Measurements from ENCODE around the gene UGT1A10.

The UGT1A10 gene

DNA sequence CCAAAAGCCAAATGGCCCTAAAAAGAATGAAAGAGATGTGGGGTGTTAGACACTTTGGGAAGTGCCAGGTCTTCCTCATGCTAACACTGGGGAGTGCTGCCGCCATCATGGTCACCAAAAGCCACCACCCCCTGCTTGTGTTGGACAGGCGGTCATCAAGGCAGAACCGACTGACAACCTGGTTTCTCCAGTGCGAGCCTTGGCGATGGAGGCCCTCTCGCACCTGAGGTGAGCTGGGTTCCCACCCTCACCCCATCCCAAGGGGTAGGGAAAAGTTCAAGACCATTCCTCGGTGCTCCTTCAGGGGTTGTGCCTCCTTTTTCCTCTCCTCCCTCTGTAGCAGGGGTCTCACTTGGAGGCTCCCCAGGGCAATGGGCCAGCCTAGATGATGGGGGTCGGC is 175.5 kb downstream of the UGT1A10 start:
- H3K36me3 ChIP-seq (ENCODE audit: control insufficient read depth, insufficient read depth, low read length) = no peaks in the 10 kb centered on the region

DNA sequence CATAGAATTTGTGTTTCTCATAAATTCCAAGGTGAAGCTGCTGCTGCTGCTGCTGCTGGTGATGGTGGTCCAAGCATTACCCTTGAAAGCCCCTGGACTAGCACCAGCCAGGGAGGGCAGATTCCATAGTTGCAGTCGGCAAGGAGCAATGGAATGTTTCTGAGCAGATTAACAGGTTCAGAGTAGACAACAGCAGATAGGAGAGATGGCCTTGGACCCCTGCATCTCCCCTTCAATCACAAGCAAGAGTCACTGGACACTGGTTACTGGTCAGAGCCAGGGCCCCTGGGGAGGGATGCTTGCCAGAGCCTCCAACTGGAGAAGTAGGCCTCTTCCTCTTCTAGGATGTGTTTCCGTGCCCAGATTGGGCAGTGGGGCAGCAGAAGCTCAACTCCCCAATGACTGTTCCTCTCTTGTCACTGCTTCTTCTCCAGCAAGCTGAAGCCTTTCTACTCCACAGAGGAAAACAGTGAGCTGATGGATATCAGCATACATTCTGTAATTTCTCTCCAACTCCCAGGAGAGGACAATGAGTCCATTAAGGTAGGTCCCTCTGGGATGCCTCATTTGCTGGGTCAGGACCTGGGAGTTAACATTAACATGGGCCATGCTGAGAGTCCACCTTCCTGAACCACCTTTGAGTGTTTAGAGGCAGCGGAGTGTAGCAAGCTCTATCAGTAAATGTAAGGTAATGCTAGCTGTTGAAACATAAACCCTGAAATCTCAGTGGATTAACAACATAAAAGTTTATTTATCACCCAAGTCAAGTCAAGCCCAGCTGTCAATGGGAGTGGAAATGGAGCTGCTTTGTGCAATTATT is 177.2 kb downstream of the UGT1A10 start:
- Histone ChIP-seq H3K27ac (ENCODE audit: low read depth, low read length) (no peak overlapping the region), H3K36me3 (ENCODE audit: control insufficient read depth, insufficient read depth, low read length) (no peaks in the 10 kb centered on the region), H3K27me3 (ENCODE audit: control insufficient read depth, insufficient read depth, low read length) (no peaks in the 10 kb centered on the region), H3K9ac (ENCODE audit: low read length) (no peak overlapping the region), H3K4me1 (ENCODE audit: control insufficient read depth, insufficient read depth, low read length) (no peaks in the 10 kb centered on the region), H3K4me3 (ENCODE audit: low read length) (no peak overlapping the region)

More for the DNA sequence above, 175.5 kb downstream of the UGT1A10 start:
- H3K4me3 ChIP-seq (ENCODE audit: low read length) = no peak overlapping the region
- H3K27me3 ChIP-seq (ENCODE audit: control insufficient read depth, insufficient read depth, low read length) = no peaks in the 10 kb centered on the region
- H3K9ac ChIP-seq (ENCODE audit: low read length) = no peak overlapping the region
- no peak overlapping the region for H3K27ac ChIP-seq (ENCODE audit: low read depth, low read length)
- H3K4me1 ChIP-seq (ENCODE audit: control insufficient read depth, insufficient read depth, low read length) = no peaks in the 10 kb centered on the region

DNA sequence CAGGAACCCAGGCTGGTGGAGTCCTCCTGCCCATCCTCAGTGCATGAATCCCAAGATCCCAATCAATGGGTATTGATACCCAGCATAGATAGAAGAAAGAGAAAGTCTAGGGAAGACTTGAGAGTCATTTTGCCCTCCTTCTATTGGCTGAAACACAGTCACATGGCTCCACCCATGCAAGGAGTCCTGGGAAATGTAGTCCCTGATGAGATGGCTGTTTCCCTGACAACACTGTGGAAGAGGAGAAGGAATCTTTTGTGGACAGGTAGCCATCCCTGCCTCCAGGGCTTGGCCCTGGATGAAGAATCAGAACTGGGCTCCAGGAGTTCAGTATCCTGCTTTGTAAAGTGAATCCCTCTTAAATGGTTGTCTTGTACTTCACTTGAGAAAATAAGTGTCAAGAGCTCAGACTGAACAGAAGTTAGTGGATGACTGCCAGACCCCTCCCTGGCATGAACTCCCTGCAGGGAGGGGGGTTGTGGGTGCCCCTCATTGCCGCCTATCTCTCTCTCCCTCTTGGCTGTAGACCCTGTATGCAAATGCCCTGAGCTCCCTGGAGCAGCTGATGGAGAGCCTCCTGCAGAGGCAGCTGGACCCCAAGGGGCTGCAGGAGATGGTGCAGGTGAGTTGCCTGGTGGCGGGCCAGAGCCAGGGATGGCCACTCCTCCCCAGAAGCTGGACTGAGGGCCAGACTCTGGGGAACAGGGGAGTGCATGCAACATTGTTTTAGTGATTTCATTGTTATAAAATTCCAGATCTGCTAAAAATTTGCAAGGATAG is 178.0 kb downstream of the UGT1A10 start:
- no peaks in the 10 kb centered on the region for H3K4me1 ChIP-seq (ENCODE audit: control insufficient read depth, insufficient read depth, low read length)
- no peak overlapping the region for H3K9ac ChIP-seq (ENCODE audit: low read length)
- H3K4me3 ChIP-seq (ENCODE audit: low read length) = no peak overlapping the region
- no peaks in the 10 kb centered on the region for H3K27me3 ChIP-seq (ENCODE audit: control insufficient read depth, insufficient read depth, low read length)
- H3K27ac ChIP-seq (ENCODE audit: low read depth, low read length) = no peak overlapping the region
- H3K36me3 ChIP-seq (ENCODE audit: control insufficient read depth, insufficient read depth, low read length) = no peaks in the 10 kb centered on the region

DNA sequence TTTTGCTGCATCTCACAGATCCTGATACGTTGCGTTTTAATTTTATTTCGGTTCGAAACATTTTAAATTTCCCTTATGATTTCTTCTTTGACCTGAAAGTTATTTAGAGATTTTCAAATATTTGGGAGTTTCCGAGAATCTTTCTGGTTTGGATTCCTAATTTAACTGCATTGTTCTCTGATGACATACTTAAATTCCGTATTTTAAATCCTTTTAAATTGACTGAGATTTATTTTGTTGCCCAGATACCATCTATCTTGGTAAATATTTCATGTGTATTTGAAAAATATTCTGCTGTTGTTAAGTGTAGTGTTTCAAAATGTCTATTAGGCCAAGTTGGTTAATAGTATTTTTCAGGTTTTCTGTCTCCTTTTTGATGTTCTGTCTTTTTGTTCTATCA is 179.6 kb downstream of the UGT1A10 start:
- no peaks in the 10 kb centered on the region for H3K27me3 ChIP-seq (ENCODE audit: control insufficient read depth, insufficient read depth, low read length)
- H3K9ac ChIP-seq (ENCODE audit: low read length) = no peak overlapping the region
- no peak overlapping the region for H3K4me3 ChIP-seq (ENCODE audit: low read length)
- H3K4me1 ChIP-seq (ENCODE audit: control insufficient read depth, insufficient read depth, low read length) = no peaks in the 10 kb centered on the region
- no peak overlapping the region for H3K27ac ChIP-seq (ENCODE audit: low read depth, low read length)
- no peaks in the 10 kb centered on the region for H3K36me3 ChIP-seq (ENCODE audit: control insufficient read depth, insufficient read depth, low read length)

DNA sequence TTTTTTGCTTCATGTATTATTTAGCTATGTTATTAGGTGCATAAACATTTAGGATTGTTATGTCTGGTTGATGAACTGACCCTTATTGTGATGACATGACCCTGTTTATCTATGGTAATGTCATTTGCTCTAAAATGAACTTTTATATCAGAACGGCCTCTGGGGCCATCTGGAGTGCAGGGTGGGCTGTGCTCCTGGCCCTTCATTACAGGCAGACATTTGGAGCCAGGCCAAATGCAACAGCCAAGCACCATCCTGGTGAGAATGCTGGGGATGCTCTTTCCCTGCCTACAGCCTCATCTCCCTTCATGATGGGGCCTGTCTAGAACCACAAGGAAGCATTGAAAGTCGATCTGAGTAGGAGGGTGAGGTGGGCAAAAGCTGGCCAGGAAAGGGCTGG is 180.1 kb downstream of the UGT1A10 start:
- no peak overlapping the region for H3K27ac ChIP-seq (ENCODE audit: low read depth, low read length)
- H3K36me3 ChIP-seq (ENCODE audit: control insufficient read depth, insufficient read depth, low read length) = no peaks in the 10 kb centered on the region
- no peak overlapping the region for H3K9ac ChIP-seq (ENCODE audit: low read length)
- no peak overlapping the region for H3K4me3 ChIP-seq (ENCODE audit: low read length)
- H3K4me1 ChIP-seq (ENCODE audit: control insufficient read depth, insufficient read depth, low read length) = no peaks in the 10 kb centered on the region
- no peaks in the 10 kb centered on the region for H3K27me3 ChIP-seq (ENCODE audit: control insufficient read depth, insufficient read depth, low read length)

DNA sequence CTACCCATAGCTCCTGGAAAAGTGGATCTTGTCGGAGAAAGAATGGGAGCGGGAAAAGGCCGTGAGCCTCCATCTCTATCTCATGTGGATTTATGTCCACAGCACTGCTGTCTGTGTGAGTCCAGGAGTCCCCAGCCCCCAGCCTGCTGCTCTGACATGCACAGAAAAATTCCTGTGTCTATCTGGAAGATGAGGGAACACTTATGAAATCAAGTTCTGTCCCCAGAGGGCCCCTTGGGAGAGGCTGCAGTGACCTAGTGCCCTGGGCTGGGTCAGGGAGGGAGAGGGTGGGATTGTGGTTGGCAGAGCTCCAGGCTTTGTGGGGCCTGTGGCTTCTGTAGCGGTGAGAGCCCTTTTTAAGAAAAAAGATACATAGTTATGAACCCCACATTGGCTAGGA is 180.5 kb downstream of the UGT1A10 start:
- Histone ChIP-seq H3K36me3 (ENCODE audit: control insufficient read depth, insufficient read depth, low read length) (no peaks in the 10 kb centered on the region), H3K27ac (ENCODE audit: low read depth, low read length) (no peak overlapping the region), H3K9ac (ENCODE audit: low read length) (no peak overlapping the region), H3K4me1 (ENCODE audit: control insufficient read depth, insufficient read depth, low read length) (no peaks in the 10 kb centered on the region), H3K4me3 (ENCODE audit: low read length) (no peak overlapping the region), H3K27me3 (ENCODE audit: control insufficient read depth, insufficient read depth, low read length) (no peaks in the 10 kb centered on the region)

DNA sequence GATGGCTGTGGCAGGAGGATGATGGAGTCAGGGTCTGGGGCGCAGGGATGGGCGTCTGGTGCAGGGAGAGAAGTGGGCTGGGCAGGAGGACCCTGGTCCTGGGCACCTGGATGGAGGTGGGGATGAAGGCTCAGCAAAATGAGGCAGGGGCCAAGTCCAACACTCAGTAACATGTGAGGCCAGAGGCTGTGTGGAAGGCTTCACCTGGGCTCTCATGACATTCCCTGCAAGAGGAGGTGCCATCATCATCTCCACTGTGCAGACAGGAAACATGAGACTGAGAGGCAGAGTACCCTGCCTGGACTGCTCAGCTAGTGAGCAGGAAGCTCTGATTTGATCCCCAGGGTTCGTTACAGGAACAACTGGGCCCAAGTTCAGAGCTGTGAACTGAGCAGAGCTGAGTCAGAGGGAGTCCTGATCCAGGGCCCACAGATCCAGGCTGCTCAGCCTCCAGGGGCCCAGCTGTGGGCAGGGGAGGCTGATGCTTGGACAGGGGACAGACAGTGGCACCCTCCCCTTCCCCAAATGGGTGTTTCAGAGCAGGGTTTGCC is 181.2 kb downstream of the UGT1A10 start:
- Histone ChIP-seq H3K36me3 (ENCODE audit: control insufficient read depth, insufficient read depth, low read length) (no peaks in the 10 kb centered on the region), H3K4me3 (ENCODE audit: low read length) (no peak overlapping the region), H3K4me1 (ENCODE audit: control insufficient read depth, insufficient read depth, low read length) (no peaks in the 10 kb centered on the region), H3K27ac (ENCODE audit: low read depth, low read length) (no peak overlapping the region), H3K9ac (ENCODE audit: low read length) (no peak overlapping the region), H3K27me3 (ENCODE audit: control insufficient read depth, insufficient read depth, low read length) (no peaks in the 10 kb centered on the region)

DNA sequence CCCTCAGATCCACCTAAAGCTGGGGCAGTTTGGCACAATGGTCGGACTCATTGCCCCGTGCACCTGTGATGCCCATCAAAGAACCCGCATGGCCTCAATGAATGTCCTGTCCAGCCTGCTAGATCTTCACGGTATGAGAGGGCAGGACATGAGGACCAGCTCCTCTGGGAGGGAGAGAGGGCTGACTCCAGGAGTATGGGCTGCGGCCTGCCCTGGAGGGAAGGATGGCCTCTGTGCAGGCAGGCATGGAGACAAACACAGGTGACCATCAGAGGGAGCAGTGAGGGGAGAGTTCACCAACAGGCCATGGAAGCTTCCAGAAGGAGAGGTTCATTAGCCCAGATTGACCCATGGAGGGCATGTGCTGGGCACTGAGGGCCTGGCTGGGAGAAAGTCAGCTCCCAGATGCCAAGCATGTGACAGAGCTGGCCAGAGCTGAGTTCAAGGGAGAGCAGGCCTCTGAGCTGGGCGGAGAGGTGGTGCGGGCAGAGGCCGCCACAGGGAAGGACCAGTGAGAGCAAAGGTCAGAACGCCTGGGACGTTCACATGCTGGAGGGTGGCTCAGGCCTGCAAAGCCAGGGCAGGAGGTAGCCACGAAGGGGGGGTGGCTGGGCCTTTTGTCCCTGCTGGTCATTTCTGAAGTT is 181.9 kb downstream of the UGT1A10 start:
- H3K9ac ChIP-seq (ENCODE audit: low read length) = no peak overlapping the region
- no peaks in the 10 kb centered on the region for H3K36me3 ChIP-seq (ENCODE audit: control insufficient read depth, insufficient read depth, low read length)
- no peaks in the 10 kb centered on the region for H3K27me3 ChIP-seq (ENCODE audit: control insufficient read depth, insufficient read depth, low read length)
- H3K4me3 ChIP-seq (ENCODE audit: low read length) = no peak overlapping the region
- H3K4me1 ChIP-seq (ENCODE audit: control insufficient read depth, insufficient read depth, low read length) = no peaks in the 10 kb centered on the region
- no peak overlapping the region for H3K27ac ChIP-seq (ENCODE audit: low read depth, low read length)

DNA sequence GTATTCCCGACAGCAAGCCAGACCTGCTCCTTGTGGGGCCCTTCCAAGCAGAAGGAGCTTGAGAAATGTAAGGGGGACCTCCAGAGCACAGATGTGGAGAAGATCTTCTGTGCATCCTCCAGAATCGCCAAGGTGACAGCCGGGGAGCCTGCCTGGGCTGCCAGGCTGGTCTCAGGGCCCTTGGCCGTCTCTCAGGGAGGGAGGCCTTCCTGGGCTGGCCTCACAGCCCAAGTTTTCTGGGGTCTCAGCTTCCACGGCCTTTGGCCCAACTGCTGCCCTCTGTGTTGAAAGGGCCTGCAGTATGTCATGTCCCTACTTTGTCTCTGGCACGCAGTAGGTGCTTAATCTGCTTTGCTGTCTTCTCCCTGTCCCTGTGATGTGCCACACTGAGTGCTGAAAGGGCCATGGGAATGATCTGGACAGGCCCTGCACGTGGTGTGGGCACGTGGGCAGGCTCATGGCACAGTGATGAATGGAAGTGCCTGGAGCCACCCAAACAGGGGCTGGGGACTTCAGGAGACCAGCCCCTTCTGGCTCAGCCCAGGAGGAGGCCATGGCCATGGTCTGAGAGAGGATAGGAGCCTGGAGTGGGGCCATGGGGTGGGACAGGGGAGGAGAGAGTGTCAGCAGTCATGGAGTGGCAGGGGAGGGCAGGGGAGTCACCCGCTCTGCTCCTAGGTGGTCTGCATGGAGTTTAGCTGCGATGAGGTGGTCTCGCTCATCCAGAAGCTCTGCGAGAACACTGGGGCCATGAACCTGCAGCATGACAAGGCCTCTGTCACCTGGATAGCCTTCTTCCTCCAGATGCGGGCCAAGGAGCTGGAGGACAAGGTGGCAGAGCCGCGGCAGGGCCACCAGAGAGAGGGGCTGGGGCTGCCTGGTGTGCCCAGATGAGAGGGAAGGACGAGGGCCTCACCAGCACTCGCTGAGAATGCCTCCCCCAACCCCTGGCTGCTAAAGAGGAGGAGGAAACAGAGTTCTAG is 182.7 kb downstream of the UGT1A10 start:
- Histone ChIP-seq H3K27me3 (ENCODE audit: control insufficient read depth, insufficient read depth, low read length) (no peaks in the 10 kb centered on the region), H3K4me1 (ENCODE audit: control insufficient read depth, insufficient read depth, low read length) (no peaks in the 10 kb centered on the region), H3K36me3 (ENCODE audit: control insufficient read depth, insufficient read depth, low read length) (no peaks in the 10 kb centered on the region), H3K9ac (ENCODE audit: low read length) (no peak overlapping the region), H3K4me3 (ENCODE audit: low read length) (no peak overlapping the region), H3K27ac (ENCODE audit: low read depth, low read length) (no peak overlapping the region)

DNA sequence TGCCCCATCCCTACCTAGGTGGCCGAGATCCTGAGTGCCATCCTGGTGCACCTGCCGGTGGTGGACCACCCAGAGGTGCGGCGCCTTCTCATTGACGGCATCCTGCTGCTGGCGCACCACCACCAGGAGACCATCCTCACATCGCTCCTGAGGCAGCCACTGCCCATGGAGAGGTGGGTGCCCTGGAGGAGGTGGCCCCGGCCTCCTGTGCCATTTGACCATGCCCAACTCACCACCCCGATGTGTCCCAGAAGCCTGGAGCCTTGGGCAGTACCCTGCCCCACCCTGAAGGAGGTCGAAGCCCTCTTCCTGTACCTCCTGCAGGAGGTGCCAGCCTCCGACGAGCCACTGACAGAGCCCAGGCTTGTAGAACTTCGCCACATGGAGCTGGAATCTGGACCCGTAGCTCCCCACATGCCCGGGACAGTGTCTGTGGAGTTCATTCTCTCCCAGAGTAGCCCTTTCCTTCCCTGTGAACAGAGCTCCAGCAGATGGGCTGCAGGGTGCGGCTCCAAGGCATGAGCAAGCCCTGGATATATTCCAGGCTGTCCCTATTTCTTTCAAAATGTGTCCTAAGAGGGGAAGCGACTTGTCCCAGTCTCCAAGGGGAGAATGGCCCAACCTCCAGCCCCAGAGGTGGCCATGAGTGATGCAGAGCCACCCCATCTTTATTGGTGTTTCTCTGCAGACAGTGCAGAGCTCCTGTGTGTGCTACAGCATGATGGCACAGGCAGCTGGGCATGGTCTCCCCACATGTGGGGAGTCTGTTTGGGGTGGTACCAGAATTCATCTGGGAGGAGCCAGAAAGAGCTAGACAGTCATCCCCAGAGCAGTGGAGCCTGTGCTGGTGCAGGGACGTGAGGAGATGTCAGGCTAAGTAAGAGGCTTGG is 183.9 kb downstream of the UGT1A10 start:
- Histone ChIP-seq H3K27me3 (ENCODE audit: control insufficient read depth, insufficient read depth, low read length) (no peaks in the 10 kb centered on the region), H3K4me3 (ENCODE audit: low read length) (no peak overlapping the region), H3K4me1 (ENCODE audit: control insufficient read depth, insufficient read depth, low read length) (no peaks in the 10 kb centered on the region), H3K27ac (ENCODE audit: low read depth, low read length) (no peak overlapping the region), H3K36me3 (ENCODE audit: control insufficient read depth, insufficient read depth, low read length) (no peaks in the 10 kb centered on the region), H3K9ac (ENCODE audit: low read length) (no peak overlapping the region)

DNA sequence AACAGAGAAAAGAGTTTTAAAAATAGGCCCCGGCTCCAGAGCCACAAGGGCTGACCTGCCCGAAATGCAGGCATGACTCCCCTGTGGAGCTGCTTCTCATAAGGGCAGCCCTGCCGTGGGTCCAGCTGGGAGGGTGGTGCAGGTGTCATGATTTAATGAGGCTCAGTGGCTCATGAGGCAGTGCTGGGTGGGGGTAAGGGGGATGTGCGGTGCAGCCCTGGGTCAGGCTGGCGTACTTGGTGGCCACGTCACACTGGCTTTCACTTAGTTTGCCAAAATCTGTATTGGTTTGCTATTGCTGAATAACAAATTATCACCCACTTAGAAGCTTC is 184.5 kb downstream of the UGT1A10 start:
- Histone ChIP-seq H3K27me3 (ENCODE audit: control insufficient read depth, insufficient read depth, low read length) (no peaks in the 10 kb centered on the region), H3K4me3 (ENCODE audit: low read length) (no peak overlapping the region), H3K9ac (ENCODE audit: low read length) (no peak overlapping the region), H3K4me1 (ENCODE audit: control insufficient read depth, insufficient read depth, low read length) (no peaks in the 10 kb centered on the region), H3K27ac (ENCODE audit: low read depth, low read length) (no peak overlapping the region), H3K36me3 (ENCODE audit: control insufficient read depth, insufficient read depth, low read length) (no peaks in the 10 kb centered on the region)
